SU-DHL-6 (cell line): ENCODE results near the gene TEKT4.

Experiments
- EZH2phosphoT487 ChIP-seq: fragments of 200-600 bp; sonication (generic), shearing (Covaris generic); conservative IDR thresholded peaks from 2 replicates; pipeline ENCODE4 v1.6.1; 2018; ENCODE audit warnings: mild to moderate bottlenecking, antibody characterized with exemption, low read length, moderate library complexity, mixed read lengths
- TF ChIP-seq, protein P1 (sequence below): fragments of 200-600 bp; sonication (generic); IDR thresholded peaks from one replicate; pipeline ENCODE4 v1.5.1; 2017; ENCODE audit warnings: antibody characterized with exemption, mild to moderate bottlenecking, low read length, moderate library complexity; ENCODE audit not compliant: insufficient read depth, poor library complexity, severe bottlenecking

DNA sequence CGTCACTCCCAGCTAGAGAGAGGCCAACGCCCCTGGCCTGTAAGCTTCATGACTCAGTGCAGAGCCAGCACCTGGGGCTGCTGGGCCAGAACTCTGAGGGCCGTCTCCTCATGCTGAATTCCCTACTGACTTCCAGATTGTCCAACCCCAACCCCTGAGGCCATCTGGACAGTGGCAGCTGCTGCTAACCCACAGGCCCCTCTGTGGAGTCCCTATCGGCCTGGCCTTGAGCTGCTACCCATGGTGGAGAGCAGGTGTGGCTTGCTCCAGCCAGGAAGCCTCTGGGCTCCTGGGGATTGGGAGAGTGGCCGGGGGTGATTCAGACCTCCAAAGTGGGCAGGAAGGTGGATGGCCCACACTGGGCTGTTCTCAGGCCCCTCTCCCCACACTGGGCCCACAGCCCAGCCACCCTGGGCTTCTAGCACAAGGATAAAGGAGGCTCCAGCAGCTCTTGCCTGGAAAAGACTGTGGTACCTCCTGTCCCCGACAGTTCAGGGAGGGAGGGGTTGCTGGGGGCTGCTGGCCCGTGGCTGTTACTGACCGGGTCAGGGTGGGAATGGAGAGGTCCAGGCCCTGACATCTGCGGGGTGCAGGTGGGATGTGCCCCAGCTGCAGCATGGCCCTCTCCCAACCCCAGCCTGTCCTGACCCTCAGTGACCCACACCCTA is 8.2 kb downstream of the TEKT4 start:
- TF ChIP-seq, protein P1, sequence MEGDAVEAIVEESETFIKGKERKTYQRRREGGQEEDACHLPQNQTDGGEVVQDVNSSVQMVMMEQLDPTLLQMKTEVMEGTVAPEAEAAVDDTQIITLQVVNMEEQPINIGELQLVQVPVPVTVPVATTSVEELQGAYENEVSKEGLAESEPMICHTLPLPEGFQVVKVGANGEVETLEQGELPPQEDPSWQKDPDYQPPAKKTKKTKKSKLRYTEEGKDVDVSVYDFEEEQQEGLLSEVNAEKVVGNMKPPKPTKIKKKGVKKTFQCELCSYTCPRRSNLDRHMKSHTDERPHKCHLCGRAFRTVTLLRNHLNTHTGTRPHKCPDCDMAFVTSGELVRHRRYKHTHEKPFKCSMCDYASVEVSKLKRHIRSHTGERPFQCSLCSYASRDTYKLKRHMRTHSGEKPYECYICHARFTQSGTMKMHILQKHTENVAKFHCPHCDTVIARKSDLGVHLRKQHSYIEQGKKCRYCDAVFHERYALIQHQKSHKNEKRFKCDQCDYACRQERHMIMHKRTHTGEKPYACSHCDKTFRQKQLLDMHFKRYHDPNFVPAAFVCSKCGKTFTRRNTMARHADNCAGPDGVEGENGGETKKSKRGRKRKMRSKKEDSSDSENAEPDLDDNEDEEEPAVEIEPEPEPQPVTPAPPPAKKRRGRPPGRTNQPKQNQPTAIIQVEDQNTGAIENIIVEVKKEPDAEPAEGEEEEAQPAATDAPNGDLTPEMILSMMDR: no peak
- TF ChIP-seq EZH2phosphoT487: no peak
